Measurements from ENCODE around the gene KIAA1614.
A peak's percentile ranks its signal among the peaks of the same experiment; 100 is the strongest.

Gene KIAA1614

DNA sequence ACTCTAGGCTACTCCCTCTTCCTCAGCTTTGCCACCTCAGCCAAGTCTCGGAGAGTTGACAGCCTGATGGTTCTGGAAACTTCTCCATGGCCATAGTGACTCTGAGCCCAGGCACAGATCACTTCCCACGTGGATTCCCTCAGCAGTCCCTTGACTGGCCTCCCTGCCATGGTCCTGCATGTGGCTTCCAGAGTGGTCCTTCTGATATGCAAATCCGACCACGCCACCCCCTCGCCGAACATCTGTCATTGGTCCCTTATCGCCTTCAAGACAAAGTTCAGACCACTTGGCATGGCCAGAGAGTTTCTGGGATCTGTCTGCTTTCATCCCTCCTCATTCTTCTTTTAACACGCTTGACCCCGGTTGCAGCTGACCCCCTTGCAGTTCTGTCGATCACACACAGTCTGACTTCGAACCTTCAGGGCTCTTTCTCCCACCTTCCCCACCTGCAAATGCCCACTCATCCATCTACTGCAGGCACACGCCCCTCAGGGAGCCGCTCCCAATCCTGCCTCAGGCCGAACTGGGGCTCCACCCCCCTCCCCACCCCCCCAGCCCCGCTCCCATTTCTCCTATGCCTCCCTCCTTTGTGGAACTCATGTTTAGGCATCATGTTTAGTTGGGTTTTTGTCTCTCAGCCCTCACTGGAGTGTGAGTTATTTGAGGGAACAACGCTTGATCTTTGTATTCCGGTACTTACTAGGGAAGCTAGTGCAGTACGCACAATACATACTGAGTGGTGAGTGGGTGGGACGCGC lies 29.0 kb downstream of the KIAA1614 start:
- DNase-seq (ENCODE audit: extremely low read depth in 1 of 2, low read depth in 1 of 2) = no peak

DNA sequence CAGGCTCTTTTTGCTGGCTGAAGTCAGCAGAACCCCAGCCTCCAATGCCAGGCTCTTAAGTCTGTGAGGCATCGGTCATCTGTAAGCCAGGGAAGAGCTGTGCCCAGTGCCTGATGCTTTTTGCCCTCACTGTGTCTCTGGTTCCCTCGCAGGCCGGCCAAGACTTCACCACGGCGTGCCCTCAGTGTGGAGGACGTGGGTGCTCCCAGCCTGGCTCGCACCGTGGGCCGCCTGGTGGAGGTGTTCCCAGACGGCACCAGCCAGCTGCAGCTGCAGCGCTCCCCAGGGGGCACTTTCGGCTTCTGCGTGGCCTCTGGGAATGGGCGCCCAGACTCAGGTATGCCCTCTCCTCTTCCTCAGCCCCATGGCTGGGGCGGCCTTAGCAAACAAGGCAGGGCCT lies 32.5 kb downstream of the KIAA1614 start:
- DNase-seq (ENCODE audit: extremely low read depth in 1 of 2, low read depth in 1 of 2) = no peak

DNA sequence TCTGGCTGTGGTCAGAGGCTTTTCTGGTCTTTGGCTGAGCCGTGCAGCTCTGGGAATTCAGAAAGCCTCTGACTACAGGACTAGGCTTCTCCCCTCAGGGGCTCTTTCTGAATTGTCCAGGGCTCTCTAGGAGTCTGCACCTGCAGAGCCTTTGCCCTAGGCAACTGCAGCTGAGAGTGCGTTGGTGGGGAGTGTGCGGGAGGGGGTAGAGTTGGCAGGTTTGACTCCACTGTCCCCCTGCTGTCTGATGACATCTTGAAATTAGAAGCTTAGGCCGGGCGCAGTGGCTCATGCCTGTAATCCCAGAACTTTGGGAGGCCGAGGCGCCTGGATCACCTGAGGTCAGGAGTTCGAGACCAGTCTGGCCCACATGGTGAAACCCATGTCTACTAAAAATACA lies 32.9 kb downstream of the KIAA1614 start:
- DNase-seq (ENCODE audit: extremely low read depth in 1 of 2, low read depth in 1 of 2) = no peak

DNA sequence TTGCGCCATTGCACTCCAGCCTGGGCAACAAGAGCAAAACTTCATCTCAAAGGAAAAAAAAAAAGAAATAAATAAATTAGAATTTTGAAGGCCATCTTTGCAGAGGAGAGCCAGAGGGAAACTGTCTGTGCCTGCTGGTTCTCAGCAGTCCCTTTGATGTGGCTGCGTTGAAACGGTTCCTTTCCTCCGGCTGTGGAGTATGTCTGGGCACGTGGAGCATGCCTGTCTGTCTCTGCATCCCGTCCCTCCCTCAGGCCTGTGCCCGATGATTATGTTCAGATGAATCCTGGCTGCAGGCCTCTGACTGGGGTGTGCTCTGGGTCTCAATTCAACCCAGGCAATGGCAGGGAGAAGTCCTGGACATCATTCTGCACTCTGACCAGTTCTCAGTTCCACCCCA lies 33.4 kb downstream of the KIAA1614 start:
- no peak for DNase-seq (ENCODE audit: extremely low read depth in 1 of 2, low read depth in 1 of 2)

DNA sequence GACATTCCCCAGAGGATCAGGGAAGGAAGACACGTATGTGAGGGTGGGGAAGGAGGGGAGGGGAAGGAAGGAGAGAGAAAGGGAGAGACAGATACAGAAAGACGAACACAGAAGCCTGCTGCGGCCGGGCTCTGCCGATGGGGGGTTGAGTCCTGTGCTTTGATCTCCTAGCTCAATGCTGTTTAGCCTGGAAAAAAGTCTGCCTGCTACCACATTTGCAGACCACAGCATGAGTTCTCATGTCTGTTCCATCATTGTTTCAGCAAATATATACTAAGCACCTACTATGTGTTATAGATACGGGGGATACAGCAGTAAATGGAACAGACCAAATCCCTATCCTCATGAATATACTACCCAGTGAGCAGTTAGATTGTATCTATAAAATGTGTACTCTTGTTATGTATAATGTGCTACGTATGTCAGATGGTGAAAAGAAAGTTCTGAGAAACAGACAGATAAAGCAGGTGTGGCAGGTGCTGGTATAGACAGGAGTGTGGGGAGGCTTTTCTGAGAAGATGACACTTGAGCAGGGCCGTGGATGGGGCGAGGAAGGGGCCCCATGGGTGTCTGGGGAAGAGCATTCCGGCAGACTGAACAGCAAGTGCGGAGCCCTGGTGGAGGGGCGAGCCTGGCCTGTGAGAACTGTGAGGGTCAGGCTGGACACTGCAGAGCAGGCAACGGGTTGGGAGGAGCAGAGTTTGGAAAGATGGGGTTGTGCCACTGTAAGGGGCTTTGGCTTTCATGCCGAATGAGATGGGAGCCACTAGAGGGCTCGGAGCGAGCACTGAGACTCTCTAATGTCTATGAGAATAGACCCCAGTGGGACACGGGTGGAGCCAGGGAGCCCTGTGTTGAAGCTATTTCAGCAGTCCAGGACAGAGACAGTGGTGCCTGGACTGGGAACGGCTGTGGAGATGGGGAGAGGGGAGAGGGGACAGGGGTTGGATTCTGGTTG lies 34.1 kb downstream of the KIAA1614 start:
- DNase-seq (ENCODE audit: extremely low read depth in 1 of 2, low read depth in 1 of 2) = no peak

DNA sequence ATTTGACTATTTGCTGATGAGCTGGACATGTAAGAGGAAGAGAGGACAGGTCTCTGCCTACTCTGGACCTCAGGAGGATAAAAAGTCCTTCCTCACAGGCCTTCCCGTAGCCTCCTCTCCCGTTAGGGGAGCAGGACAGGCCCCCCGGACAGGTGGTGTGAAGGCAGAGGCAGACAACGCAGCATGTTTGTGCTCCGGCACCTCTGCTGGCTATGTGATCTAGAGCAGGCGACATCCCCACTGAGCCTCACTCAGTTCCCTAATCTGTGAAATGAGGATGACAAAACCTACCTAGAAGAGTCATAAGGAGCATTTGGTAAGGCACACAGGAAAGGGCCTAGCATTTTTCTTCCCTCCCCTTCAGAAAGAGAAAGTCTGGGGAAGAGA lies 34.8 kb downstream of the KIAA1614 start:
- no peak for DNase-seq (ENCODE audit: extremely low read depth in 1 of 2, low read depth in 1 of 2)

DNA sequence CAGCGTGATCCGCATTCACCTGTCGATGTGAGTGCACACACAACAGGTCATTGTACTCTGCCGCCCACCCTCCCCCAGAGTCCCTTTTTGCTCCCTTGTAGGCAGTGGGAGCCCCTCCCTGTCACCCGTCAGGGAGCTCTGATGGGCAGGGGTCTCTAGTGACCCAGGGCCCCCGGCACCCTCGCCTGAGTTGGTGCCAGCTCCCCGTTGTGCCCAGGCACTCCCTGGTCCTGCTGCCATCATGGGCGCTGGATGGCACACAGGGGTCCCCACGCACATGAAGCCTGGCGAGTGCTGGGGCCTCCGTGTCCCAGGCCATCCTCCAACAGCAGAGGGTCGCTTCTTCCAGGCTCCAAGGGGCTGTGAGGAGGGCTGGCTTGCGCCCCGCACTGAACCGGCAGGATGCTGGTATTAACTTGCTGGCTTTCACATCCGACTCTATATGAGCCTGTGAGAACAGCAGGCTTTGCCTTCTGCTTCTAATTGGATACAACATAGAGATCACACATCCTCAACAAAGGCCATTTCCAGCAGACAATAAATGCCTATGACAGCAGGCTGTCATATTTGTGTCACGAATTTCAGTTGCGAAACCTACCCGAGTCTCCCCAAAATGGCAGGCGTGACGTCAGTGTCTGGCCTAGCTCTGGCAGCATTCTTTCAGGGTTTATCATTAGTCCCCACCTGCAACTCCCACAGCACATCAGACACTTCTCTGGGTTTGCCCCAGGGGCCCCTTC lies 35.4 kb downstream of the KIAA1614 start:
- no peak for DNase-seq (ENCODE audit: extremely low read depth in 1 of 2, low read depth in 1 of 2)

DNA sequence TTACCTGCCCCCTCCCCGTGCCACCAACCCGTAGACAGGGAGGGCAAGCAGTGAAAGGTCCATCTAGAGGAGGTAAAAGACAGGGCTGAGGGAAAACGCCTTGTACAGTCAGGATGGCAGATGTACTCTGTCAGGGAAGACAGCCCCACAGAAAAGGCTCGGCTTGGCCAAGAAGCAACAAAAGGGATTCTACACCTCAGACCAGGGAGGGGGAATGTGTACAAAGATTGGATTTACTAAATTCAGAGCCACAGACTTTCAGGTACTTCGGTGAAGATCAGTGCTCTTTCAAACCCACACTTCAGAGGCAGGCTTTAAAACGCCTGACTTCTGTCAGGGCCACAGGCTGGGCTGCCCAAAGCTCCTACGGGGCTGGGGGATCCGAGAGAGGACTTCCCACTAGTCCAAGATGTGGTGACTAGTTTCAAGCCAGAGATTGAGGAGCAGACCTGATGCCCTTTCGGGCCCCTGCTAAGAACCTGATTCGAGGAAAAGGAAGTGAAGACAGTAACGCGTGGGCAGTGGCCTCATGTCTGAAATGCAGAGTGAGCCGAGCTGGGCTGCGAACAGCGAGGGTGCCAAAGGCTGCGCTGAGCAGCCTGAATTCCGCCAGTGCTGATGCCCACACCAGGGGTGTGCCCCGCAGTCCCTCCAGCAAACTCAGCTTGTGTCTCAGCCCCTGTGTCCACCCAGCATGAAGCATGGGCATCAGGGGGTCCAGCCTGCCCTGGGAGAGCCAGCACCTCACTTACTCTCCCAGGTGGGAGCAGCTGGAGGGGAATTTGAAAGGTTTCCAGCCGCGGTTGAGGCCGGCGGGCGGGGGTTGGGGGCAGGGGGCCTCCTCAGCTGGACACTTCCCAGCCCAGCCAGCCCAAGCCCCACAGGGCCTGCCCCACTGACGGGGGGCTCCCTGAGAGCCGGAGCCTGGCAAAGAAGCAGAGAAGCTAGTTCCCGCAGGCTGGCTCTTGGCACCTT lies 36.2 kb downstream of the KIAA1614 start:
- no peak for DNase-seq (ENCODE audit: extremely low read depth in 1 of 2, low read depth in 1 of 2)

DNA sequence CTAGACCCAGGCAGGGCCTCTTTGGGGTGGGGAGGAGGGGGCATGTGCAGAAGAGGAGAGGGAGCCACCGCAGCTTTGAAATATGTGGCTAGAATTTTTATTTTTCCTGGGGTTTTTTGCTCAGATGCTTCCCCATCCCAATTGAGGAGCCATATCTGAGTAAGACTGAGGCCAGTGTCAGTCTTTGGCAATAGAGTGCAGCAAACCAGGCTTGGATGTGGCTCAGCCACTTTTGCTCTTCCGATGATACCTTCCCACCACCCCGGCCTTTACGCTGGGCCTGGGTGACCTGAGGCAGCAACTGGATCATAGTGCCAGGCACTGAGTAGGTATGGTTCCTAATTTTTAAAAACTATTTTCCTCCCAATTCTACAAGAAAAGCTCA lies 36.9 kb downstream of the KIAA1614 start:
- no peak for DNase-seq (ENCODE audit: extremely low read depth in 1 of 2, low read depth in 1 of 2)

DNA sequence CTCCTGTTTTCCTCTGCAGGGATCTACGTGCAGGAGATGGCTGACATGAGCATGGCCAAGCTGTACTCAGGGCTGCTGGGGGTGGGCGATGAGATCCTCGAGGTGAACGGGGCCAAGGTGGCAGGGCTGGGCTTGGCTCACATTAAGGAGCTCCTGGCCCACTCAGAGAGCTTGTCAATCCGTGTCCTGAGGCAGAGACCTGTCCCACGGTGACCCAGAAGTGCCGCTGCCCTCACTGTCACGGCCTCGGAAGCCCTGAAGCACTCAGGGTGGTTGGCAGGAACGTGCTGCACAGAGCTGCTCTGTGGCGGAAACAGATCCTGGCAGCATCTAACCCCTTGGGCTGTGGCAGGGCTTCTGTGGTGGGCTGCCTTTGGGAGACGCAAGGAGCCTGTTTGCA lies 37.6 kb downstream of the KIAA1614 start:
- no peak for DNase-seq (ENCODE audit: extremely low read depth in 1 of 2, low read depth in 1 of 2)

DNA sequence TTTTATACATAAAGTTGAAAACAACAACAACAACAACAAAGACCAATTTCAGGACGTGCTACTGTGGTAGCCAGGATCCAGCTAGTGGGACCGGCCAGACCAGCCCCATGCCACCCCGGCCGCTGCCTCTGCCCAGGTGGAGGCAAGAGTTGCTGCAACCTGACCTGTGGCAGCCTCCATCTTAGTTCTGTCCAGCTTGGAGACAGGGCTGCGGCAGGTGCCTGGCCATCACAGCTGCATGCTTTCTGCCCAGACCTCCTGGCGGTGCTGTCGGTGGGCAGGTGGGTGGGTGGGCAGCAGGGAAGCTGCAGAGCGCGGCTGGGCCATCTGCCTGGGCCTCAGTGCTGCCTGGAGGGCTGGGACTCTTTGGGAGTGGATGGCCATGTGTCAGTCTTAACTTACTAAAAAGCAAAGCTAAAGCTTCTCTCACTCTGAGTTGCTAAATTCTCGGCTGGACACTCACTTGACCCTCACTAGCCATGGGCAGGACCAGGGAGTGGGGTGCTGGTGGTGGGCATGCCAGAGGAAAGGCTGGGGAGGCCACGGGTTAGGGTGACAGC lies 38.6 kb downstream of the KIAA1614 start:
- no peak for DNase-seq (ENCODE audit: extremely low read depth in 1 of 2, low read depth in 1 of 2)

DNA sequence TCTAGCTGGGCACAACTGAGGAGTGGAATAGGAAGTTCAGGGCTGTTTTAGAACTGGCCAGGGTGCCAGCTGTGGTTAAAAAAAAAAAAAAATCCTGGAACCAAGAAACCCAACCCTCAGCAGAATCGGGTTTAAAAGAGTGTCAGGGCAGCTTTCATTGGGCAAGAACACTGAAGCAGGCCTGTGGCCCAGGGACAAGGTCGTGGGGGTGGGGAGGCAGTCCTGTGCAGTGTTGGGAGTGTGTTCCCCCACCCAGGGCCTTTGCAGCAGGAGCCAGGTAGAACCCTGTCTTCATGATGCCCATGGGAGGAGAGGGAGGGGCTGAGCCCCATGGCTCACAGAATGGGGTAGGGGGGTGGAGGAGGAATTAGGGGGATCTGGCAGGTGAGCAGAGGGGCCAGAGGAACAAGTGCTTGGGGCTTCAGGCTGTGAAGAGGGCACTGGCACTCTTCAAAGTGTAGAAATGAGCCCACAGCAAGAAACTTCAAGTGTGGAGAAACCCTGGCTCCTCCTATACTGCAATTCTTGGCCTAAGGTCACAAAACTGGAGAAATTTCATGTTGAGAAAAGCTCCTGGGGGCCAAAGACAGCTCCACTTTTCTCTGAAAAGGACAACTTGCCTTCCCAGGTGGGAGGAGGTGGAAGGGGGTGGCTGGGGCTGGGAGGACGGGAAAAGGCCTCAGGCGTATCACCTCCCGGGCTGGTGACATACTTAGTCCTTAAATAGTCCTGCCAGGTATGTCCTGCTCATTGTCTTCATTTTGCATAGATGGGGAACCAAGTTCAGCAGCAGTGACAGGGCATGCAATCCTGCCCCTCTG lies 39.3 kb downstream of the KIAA1614 start:
- no peak for DNase-seq (ENCODE audit: extremely low read depth in 1 of 2, low read depth in 1 of 2)

DNA sequence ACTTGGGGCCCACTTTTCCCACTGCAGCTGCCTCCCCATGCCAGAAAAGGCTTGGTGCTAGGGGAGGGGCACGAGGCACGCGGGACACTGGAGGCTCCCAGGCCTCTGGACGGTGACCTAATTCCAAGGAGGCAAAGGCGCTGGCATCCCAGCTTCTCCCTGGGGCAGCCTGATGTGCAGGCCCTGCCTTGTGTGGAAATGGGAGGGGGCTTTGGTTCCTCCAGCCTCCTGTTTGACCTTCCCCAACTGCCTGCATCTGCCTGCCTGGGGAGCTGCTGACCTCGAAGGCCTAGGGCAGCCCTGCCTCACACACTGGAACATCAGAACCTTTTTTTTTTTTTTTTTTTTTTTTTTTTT lies 39.9 kb downstream of the KIAA1614 start:
- DNase-seq (ENCODE audit: extremely low read depth in 1 of 2, low read depth in 1 of 2) = no peak

DNA sequence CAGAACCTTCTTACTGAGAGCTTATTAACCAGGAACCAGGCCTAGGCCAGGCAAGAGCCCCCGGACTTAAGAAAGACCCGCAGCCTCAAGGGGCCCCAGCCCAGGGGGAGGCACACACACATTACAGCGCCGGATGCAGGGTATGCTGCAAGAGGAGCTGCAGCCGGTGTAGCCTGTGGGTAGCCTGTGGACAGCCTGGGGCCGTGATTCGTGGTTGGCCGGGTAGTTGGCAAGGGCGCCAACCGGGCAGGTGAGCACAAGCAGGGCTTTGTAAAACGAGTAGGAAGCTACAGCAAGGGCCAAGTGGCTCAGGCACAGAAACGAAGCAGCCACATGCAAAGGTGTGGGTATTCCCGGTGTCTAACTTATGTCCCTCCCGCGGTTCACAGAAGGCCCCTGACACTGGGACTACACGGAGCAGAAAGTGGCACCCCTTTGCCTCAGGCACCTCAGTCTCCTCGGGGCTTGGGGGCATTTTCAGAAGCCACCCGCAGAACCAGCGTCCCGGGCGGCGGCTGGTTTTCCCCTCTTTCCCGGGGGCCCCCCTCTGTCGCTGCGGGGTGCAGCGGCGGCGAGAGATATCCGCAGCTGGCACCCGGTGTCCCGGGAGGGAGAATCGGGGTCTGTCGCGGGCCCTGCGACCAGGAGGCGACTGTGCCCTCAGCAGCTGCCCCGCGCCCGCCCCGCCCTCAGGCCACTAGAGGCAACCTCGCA lies 40.8 kb downstream of the KIAA1614 start:
- no peak for DNase-seq (ENCODE audit: extremely low read depth in 1 of 2, low read depth in 1 of 2)

DNA sequence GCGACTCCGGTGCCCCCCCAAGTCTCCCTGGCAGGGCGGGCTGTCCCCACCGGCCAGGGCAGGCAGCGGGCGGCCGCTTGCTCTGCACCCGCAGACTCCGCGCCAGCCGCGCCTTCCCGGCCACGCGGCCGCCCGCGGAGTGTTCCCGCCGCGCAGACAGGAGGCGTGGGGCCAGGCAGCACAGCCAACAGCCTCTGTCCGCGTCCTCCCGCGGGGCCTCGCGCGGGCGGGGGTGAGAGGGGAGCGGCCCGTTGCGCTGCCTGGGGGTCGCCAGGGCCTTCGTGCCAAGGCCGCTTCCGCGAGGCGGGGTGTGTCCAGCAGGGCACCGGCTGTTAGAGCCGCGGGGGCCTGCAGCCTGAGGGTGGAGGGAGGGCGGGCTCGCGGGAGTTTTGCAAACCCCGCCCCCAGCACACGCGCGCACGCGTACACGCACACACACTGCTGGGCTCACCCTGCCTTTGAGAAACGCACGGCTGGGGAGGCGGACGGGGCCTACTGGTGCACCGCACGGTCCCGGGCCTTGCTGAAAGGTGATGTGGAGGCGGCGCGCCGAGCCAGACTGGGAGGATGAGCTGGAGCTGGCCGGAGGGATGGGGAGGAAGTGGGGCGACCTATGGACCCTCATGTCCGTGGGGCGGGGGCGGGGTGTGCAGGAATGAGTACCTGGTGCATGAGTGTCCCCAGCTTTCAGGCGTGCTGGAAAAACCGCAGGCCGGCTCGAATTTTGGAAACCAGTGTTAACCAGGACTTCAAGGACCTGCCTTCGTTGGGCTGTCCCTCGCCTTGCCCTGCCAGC lies 41.5 kb downstream of the KIAA1614 start:
- DNase-seq (ENCODE audit: extremely low read depth in 1 of 2, low read depth in 1 of 2) = peak; percentile 46 to 50

DNA sequence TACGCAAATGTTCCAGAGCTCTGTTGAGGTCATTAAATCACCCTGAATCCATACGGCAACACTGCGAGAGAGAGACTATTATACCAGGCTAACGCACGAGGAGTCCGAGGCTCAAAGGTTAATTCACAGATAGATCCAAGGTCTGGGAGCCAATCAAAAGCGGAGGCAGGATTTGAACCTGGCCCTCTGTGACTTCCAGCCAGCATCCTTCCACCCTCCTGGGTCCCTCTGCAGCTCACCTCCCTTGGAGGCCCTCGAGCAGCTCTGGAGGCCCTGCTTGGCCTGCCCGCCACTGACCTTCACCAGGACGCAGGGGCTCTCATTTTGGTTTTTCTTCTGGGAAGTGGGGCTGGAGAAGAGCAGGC lies 42.1 kb downstream of the KIAA1614 start:
- DNase-seq (ENCODE audit: extremely low read depth in 1 of 2, low read depth in 1 of 2) = no peak

DNA sequence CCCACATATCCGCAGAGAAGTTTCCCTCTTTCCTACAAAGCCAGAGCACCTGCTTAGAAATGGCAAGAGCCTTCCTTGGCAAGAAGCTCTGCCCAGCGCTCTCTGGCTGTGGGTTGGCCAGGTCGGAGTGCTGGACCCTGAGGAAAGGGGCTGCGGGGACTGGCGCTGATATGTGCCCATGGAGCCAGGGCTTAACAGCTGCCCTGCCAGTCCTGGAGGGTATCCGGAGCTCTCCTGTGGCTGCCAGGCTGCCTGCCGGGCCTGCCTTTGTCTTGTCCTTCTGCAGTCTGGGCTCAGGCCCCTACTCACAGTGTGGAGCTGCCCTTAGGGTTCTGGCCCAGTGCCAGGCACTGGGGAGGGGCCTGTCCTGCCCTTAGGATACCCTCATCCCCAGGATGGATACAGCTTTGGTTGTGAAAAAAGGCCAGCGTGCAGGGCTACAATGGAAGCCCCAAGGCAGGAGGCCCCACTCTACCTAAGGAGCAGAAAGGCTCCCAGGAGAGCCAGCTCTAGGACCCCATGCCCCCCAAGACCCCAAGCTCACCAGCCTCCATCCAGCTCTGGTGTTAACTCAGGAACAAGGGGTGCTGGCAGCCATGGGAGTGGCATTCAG lies 43.4 kb downstream of the KIAA1614 start:
- DNase-seq (ENCODE audit: extremely low read depth in 1 of 2, low read depth in 1 of 2) = no peak

Data from stimulated activated CD8-positive, alpha-beta memory T cell treated with anti-CD3 and anti-CD28 coated beads, Interleukin-7, amount 100 ng/mL, for 48 hours (primary cell).